Kidney tubule cell (primary cell): Measurements from ENCODE around the gene RNF212B.
"Not testable (repeated sequence)": the region's sequence is repeated elsewhere in the genome, so short reads cannot be mapped to it uniquely, and the experiment has no call there.

ENCODE experiments used
- DNase-seq: peaks from one replicate; pipeline ENCODE4 v3.0.0-alpha.2; 2018; ENCODE audit warnings: low spot score

The RNF212B gene

DNA sequence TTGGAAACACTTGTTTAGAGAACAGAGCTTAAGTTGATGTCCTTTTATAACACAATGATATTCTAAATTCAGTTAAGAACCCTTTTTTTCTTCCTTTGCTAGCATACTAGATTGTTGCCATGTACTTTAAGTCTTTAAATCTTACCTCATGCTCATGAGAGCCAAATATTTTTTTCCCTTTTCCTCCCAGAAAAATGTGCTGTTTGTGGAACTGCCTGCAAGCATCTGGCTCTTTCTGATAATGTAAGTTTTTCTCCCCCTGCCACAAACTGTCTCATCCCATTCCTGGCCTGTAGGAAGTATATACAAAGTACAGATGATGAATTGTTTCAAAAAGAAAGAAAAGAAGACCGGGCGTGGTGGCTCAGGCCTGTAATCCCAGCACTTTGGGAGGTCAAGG is 5.3 kb downstream of the RNF212B start:
- no peak for DNase-seq

DNA sequence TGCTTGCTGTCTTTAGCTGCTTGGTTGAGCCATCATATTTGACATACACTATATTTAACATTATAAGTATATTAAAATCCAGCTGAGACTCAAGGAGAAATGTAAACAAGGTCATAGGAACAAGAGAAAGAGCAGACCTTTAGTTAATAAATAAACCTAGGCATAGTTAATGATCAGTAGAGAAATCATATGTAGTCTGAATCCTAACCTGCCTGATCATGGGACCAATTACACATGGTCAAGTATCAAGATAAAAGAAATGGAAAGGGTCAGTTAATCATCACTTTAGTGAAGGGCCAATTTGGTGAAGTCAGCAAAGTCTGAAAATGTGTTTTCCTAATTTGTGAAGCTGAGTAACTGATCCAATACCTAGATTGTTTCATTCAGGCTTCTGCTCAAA is 7.5 kb downstream of the RNF212B start:
- DNase-seq = peak; percentile 76

DNA sequence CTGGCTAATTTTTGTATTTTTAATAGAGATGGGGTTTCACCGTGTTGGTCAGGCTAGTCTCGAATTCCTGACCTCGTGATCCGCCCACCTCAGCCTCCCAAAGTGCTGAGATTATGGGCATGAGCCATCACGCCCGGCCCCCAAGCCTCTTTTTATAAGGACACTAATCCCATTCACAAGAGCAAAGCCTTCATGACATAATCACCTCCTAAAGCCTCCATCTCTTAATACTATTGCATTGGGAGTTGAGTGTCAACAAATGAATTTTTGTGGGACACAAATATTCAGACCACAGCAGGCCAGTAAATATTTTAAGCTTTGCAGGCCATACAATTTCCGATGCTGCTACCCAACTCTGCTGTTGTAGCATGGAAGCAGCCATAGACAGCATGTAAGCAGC is 10.9 kb downstream of the RNF212B start:
- no peak for DNase-seq

DNA sequence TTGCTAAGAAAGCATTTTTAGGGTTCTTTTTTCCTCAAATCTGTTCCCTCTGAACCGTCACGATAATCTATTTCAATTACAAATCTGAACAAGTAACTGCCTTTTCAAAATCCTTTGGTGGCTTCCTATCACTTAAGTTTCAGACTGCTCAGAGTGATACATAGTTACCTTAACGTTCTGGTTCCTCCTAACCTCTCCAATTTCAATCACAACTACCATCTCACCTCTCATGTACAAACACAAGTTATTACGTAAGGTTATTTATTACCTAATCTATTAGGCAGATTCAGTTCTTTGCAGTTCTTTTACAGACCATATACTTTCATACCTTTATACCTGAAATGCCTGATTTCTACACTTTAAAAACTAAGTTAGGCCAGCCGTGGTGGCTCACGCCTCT is 12.1 kb downstream of the RNF212B start:
- no peak for DNase-seq

DNA sequence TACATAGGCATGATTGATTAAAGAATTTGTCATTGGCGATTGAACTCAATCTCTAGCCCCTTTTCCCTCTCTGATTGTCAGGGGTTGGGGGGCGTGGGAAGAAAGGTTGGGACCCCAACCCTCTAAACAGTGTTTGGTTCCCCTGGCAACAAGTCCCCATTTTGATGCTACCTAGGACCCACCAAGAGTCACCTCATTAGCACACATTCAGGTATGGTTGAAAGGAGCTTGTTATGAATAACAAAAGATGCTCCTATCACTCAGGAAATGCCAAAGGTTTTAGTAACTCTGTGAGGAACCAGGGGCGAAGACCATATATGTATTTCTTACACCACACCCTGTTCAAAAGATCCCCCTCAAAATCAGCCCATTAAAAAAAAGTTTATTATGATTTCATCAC is 14.3 kb downstream of the RNF212B start:
- peak; percentile 21 for DNase-seq

DNA sequence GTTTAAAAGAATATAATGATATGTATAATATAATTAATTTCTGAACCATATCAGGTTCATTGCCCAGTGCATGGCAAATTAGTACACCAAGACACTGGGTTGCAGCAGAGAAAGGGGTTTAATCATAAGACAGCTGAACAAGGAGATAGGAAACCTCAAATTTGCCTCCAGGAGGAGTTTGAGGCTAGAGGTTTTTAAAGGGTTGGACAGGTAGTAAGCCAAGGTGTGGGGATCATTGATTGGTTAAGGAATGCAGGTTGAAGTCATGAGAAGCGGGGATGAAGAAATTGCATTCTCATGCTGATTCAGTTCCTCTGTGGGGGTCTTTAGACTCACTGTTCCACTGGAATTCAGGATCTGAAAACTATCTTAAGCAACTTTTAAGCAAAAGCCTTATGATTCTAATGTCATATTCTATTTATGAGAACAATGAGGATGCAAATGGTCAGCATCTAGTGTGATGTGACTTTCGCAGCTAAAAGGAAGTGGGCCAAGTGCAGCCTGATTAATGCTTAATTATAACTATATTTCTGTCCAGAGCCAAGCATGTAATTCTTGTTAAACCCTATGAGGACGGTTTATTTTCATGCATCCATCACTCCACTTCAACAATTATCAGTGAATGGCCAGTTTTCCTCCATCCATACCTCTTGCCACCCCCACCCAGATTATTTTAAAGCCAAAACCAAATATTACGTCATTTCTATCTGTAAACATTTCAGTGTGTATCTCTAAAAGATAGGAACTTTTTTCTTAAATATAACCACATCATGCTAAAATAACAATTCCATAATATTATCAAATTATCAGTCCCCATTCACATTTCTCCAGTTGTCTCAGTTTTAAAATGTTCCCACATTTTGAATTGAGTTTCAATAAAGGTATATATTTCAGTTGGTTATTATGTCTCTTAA is 14.9 kb downstream of the RNF212B start:
- DNase-seq = no peak

DNA sequence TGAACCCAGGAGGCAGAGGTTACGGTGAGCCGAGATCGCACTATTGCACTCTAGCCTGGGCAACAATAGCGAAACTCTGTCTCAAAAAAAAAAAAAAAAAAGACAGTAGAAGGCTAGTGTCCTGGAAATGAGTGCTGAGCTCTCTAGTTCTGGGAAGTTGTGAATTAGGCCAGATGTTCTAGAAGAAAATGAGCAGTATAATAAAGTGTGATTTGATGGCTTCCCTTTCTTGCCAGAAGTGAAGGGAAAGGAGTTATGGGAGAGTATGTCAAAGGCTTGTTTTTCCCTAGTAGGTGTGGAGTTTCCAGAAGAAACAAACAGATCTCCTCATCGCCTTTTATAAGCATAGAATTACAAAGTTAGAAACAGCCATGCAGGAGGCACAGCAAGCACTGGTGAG is 20.5 kb downstream of the RNF212B start:
- no peak for DNase-seq

DNA sequence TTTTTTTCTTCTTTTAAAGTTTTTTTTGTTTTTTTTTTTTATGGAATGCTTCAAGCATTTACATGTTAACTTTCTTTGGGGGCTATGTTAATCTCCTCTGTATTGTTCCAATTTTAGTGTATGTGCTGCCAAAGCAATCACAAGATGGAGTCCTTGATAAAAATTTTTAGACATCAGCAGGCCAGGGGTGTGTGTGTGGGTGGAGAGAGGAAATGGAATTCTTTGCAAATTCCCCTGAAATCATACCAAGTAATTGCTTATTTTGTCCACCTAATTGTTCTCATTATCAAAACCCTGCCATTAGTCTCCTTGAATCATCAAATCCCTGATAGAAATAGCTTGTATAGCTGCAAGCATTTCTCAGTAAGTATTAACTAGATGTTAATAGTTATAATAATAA is 21.7 kb downstream of the RNF212B start:
- DNase-seq = no peak

DNA sequence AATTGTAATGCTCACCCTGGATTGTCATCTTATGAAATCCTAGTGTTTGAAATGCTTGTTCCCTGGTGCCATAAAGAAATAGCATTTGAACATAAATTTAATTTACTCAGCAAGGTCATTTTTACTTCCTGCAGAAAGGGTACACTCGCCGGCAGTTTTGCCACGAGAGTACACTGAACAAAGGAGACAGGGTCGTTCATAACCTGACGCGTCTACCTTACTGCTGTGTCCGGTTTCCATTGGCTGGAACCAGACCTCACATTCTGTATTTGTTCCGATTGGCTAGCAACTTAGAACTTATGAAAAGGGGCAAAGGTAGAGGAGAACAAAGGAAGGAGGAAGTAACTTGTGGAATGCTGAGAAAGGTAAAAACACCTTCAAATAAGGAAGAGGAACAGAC is 23.1 kb downstream of the RNF212B start:
- DNase-seq = not testable (repeated sequence)

DNA sequence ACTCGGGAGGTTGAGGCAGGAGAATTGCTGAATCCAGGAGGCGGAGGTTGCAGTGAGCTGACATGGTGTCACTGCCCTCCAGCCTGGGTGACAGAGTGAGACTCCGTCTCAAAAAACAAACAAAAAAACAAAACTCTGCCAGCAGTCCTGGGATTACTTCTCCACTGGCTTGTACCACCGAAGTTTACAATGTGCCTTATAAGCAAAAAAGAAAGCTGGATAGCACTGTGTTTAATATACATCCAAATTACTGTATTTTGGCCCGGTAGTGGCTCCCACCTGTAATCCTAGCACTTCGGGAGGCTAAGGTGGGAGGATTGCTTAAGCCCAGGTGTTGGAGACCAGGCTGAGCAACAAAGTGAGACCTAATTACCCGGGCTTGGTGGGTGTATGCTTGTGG is 31.5 kb downstream of the RNF212B start:
- no peak for DNase-seq

DNA sequence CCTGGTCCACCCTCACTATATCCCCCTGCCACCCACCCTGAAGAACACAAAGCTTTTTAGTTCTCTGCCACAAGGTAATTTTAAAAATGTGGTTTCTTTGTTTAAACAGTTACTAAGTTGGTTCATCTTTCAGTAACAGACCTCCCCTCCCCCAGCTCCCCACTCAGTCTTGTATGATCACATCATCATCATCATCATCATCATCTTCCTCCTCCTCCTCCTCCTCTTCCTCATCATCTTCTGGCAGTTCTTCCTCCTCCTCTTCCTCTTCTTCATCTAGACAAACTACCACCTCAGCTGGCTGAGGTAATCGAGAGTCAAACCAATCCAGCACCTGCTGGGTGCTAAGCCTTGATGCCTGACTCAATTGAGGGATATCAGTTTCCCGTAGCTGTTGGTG is 37.7 kb downstream of the RNF212B start:
- no peak for DNase-seq

DNA sequence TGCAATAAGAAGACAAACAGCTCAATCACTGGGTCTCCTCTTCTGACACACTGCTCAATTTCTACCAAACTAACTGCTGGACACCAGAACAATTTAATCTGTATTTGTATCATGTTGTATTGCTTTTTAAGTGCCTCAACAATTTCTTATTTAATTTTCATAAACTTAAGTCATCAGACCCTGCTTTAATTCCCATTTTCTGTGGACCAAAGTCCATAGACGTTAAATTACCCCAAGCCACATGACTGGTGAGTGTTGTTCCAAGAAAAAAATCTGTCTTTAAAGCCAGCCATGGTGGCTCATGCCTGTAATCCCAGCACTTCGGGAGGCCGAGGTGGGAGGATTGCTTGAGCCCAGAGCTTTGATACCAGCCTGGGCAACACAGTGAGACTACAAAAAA is 39.5 kb downstream of the RNF212B start:
- DNase-seq = no peak

DNA sequence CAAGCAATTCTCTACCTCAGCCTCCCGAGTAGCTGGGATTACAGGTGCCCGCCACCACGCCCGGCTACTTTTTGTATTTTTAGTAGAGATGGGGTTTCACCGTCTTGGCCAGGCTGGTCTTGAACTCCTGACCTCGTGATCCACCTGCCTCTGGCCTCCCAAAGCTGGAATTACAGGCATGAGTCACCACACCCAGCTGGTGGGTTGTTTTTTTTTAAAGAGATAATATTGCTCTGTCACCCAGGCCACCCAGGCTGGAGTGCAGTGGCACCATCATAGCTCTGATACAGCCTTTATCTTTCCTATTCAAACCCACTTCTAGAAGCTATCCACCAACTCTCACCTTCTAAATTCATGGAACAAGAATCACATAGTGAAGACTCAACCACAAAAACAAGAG is 40.2 kb downstream of the RNF212B start:
- not testable (repeated sequence) for DNase-seq

DNA sequence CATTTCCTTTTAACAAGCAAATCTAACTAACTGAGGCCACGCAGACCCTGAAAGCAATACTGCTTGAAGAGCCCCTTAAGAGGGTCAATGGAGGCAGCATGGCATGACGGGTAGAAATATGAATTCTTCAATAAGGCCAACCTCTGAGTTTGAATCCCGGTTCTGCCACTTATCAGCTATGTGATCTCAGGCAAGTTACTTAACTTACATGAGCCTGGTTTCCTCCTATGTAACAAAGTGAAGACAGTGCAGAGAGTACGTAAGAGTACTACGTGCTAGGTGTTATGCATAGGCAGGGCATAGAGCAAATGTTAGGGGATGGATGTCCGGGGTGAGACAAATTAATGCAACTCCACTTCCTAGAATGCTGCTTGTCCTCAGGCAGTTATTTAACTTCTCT is 43.5 kb downstream of the RNF212B start:
- no peak for DNase-seq

DNA sequence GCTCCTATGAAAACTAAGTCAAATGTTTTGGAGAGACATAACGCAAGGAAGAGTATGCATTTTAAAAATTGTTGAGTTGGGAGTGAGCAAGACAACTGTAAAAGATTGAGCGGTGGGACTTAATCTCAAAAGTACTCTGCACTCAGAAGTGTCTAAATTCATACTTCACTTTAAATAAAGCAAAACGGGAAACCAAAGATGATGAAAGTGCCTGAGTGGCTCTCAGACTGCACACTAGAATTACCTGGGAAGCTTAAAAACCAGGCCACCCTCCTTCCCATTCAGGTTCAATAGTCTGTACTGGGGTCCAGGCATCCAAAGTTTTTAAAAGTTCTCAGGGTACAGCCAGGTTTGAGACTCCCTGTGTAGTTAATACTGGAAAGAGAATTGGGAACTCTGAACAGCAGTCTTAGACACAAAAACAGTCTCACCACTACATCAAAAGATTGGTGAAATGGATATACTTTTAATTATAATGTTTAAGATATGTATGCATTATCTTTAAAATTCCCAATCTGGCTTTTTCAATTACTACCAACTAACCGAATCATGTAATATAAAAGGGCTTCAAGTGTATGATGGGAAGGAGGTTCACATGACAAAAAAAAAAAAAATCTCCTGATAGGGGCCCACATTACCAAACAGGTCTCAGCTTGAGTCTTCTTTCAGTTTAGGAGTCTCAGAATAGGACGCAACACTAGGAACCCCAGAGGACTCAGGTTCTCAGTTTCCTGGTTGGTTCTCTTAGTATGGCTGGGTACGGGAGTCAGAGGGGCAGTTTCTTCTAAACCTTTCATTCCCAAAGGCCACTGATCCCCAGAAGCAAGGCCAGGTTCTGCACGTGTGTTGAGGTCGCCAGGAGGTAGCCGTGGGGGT is 47.2 kb downstream of the RNF212B start:
- DNase-seq = no peak

DNA sequence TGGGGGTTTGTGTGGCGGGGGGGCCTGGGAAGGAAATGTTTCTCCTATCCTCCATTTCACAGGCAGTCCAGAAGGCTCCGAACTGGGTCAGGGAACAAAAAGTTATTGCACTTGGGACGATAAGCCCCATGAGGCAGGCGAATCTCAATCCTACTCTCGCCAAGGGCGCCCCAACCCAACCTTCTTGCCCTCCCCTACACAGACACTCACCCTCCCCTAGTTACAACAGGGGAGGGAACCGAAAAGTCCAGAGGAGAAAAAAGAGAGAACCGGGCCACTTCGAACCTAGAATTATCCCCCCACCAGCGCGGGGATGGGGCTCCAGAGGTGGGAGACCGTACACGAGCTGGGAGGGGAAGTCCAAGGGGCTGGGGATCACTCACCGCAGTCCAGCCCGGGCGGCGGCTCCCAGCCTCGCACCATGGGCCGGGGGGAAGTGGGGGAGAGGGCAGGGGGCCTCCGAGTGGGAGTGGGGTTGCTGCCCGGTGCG is 47.8 kb downstream of the RNF212B start:
- DNase-seq = no peak

DNA sequence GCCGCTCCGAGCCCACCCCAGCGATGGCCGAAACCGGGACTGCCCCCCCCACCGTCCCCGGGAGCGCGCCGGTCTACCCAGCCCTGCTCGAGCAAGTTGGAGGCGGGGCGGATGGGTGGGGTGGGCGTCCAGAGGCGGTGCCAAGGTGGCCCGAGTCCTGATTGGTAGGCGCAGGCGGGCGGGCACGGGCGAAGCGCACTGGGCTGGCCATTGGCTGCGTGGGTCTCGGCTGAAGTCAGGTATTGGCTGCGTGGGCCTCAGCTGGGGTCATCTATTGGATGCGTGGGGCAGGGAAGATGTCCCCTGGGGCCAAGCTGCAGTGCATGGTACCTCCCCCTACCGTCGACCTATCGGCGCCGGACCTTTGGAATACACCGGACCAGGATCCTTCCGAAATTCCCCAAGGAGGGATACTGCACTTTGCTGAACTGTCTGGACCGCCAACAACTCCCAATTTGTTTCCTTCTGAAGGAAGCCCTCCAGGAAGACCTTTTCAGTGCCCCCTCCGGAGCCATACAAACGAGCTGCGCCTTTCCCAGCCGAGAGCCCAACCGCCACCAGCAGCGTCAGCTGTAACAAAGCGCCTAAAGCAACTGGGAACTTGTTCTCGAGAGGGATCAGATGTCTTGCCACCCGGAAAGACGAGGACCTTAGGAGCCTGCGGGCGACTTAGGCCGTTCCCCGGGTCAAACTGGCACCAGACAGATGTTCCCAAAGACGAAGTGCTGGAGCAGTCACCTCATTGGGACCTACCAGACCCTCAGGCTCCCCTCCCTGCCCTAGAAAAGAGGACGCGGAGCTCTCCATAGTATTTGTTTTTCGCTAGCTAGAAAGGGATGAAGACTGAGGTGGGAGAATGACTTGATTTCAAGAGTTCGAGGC is 48.5 kb downstream of the RNF212B start, which contains the start of gene HOMEZ:
Gene HOMEZ (minus strand): TSS at position 113 of the 882 bp plus-strand sequence. CDS start 180 bp downstream, outside the sequence.
- DNase-seq = peak; percentile 99

DNA sequence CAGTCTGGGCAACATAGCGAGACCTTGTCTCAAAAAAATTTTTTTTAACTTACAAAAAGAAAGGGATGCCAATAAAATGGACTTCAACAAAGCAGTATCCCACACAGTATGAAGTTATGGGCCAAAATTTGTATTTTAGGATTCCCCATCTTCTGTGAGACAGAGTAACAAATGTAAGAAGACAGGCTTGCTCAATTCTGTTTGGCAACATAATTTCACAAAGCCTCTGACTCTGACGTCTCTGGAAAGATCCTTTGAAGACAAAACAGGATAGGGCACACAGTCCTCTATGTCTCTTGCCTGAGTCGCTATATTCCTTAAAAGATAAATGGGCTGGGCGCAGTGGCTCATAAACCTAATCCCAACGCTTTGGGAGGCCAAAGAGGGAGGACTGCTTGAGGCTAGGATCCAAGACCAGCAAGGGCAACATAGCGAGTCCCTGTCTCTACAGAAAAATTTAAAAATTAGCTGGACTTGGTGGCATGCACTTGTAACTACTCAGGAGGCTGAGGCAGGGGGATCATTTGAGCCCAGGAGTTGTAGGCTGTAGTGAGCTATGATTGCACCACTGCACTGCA is 49.3 kb downstream of the RNF212B start:
- DNase-seq = no peak

DNA sequence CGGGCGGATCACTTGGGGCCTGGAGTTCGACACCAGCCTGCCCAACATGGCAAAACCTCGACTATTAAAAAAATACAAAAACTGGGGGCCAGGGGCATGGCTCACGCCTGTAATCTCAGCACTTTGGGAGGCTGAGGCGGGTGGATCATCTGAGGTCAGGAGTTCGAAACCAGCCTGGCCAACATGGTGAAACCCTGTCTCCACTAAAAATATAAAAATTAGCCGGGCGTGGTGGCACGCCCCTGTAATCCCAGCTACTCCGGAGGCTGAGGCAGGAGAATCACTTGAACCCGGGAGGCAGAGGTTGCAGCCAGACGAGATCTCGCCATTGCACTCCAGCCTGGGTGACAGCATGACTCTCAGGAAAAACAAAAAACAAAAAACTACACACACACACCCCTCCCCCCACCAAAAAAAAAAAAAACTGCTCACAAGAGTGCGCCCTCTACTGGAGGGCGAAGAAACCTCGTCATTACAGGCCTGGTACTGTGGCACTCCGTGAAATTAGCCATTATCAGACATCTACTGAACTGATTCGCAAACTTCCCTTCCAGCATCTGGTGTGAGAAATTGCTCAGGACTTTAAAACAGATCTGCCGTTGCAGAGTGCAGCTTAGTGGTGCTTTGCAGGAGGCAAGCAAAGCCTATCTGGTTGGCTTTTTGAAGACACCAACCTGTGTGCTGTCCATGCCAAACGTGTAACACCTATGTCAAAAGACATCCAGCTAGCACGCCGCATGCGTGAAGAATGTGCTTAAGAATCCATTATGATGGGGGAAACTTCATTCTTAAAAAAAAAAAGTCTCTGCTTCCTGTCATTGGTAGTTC is 57.2 kb downstream of the RNF212B start:
- DNase-seq = peak; percentile 57

DNA sequence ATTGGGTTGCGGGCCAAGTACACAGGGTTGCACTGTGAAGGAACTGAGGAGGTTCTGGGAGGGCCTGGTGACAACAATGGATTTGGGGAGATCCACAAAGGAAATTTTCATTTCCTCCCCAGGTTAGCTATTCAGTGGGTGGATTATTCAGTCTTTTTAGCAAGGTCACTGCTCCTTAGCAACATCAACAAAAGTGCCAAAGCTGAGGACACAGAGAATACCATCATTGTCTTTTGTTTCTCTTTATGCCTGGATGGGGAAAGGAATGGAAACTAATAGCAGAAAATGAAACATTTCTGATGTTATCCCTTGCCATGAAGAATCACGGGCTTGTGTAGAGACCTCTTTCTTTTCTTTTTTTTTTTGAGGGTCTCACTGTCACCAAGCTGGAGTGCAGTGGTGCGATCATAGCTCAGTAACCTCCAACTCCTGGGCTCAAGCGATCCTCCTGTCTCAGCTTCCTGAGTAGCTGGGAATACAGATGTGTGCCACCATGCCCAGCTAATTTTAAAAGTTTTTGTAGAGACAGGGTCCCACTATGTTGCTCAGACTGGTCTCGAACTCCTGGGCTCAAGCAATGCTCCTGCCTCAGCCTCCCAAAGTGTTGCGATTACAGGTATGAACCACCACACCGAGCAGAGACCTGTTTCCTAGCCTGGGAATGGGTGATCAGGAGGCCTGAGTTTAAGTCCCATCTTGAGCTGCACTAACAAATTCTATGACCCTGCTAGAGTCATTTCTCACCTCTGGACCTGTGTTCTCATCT is 58.5 kb downstream of the RNF212B start:
- no peak for DNase-seq
